CD4-positive, CD25-positive, alpha-beta regulatory T cell (primary cell): Measurements from ENCODE around the gene S100A10. TPM values are rescaled to one million over a fixed set of nuclear protein-coding genes. Genes with fewer than 3 reads are reported as not detected.

Source experiments
- ATAC-seq, 2 donors: fragments of 150-1000 bp; cut with Tn5 transposase; one replicate each; pipeline ENCODE4 v1.10.0; 2021; ENCODE audit warnings: low read depth in 2 of 2, moderate number of reproducible peaks in 2 of 2, moderate library complexity in 1 of 2
- DNase-seq, 3 donors: peaks; one replicate each; pipeline versions ENCODE4 v3.0.0 to v3.0.0-alpha.2; 2012 to 2022; ENCODE audit warnings: mixed read lengths in 1 of 3
- H3K27ac ChIP-seq: one replicate; pipeline ENCODE4 v1.7.0; 2013; ENCODE audit warnings: mild to moderate bottlenecking, low read length; ENCODE audit not compliant: insufficient read depth, poor library complexity, severe bottlenecking
- H3K27me3 ChIP-seq: one replicate; pipeline ENCODE4 v1.7.0; 2013; ENCODE audit warnings: low read length; ENCODE audit not compliant: control insufficient read depth, insufficient read depth
- H3K36me3 ChIP-seq: one replicate; pipeline ENCODE4 v1.7.0; 2013; ENCODE audit warnings: mild to moderate bottlenecking, low read length, moderate library complexity; ENCODE audit not compliant: control insufficient read depth, insufficient read depth
- H3K4me1 ChIP-seq: 2 replicates; pipeline ENCODE4 v1.7.0; 2013; ENCODE audit warnings: mild to moderate bottlenecking, low read length; ENCODE audit not compliant: insufficient read depth, control insufficient read depth, poor library complexity, severe bottlenecking
- H3K4me3 ChIP-seq: one replicate; pipeline ENCODE4 v1.7.0; 2013; ENCODE audit warnings: low read depth, mild to moderate bottlenecking, low read length, moderate library complexity
- H3K9me3 ChIP-seq, 2 experiments: 1 replicate in 1 of 2; 2 replicates in 1 of 2; pipeline ENCODE4 v1.7.0; 2013; ENCODE audit warnings: low read length in 2 of 2, mild to moderate bottlenecking in 1 of 2, moderate library complexity in 1 of 2; ENCODE audit not compliant: control insufficient read depth in 2 of 2
- H3K27ac Mint-ChIP-seq, 3 donors: one replicate each; pipeline ENCODE4 v1.8.0; 2020 to 2022; ENCODE audit warnings: mild to moderate bottlenecking in 3 of 3, mixed read lengths in 3 of 3, moderate library complexity in 2 of 3
- H3K27me3 Mint-ChIP-seq: one replicate; pipeline ENCODE4 v1.8.0; 2022; ENCODE audit warnings: mild to moderate bottlenecking, mixed read lengths
- H3K36me3 Mint-ChIP-seq: one replicate; pipeline ENCODE4 v1.8.0; 2020; ENCODE audit warnings: mixed read lengths
- H3K4me1 Mint-ChIP-seq, 4 donors: one replicate each; pipeline ENCODE4 v1.8.0; 2020 to 2022; ENCODE audit warnings: mixed read lengths in 4 of 4, mild to moderate bottlenecking in 1 of 4
- H3K4me3 Mint-ChIP-seq, 4 donors: one replicate each; pipeline ENCODE4 v1.8.0; 2020 to 2022; ENCODE audit warnings: mild to moderate bottlenecking in 4 of 4, mixed read lengths in 4 of 4, moderate library complexity in 3 of 4
- H3K9me3 Mint-ChIP-seq, 7 donors: one replicate each; pipeline ENCODE4 v1.8.0; 2020 to 2022; ENCODE audit warnings: mixed read lengths in 7 of 7, mild to moderate bottlenecking in 3 of 7, moderate library complexity in 2 of 7
- polyA plus RNA-seq, 4 donors: library from polyadenylated mRNA; unstranded; fragments of 300-500 nt; fragmentation: Illumina TruSeq; gene quantifications; one replicate each; pipeline ENCODE4 v1.2.3, GENCODE V29; 2021
- total RNA-seq: library from RNA; stranded (reverse); gene quantifications from one replicate; pipeline ENCODE4 v1.2.3, GENCODE V29; 2022

Gene S100A10
- total and polyA plus RNA-seq, 5 donors from 2014 or later = 405 to 1,844 (median 1,264) TPM

- H3K9me3 Mint-ChIP-seq = no peaks in the 10 kb centered on the region
- no peaks in the 10 kb centered on the region for H3K27me3 Mint-ChIP-seq
- no peak overlapping the region for H3K4me3 Mint-ChIP-seq
- DNase-seq = no peak
- H3K4me1 ChIP-seq = no peaks in the 10 kb centered on the region
- H3K36me3 ChIP-seq = peaks cover 2% of the 10 kb centered on the region
- peaks cover 0 to 24% (median 7%) of the 10 kb centered on the region in 4 donors for H3K4me1 Mint-ChIP-seq
- no peak overlapping the region for H3K4me3 ChIP-seq
- no peaks in the 10 kb centered on the region for H3K27me3 ChIP-seq
- ATAC-seq = no peak
- H3K27ac ChIP-seq = no peak overlapping the region
- H3K9me3 ChIP-seq = no peaks in the 10 kb centered on the region
- peaks cover 5% of the 10 kb centered on the region for H3K36me3 Mint-ChIP-seq
- no peak overlapping the region for H3K27ac Mint-ChIP-seq
Measured at GRCh38 chr1:151975311-151976014, 18.2 kb downstream of the S100A10 start.

GRCh38 chr1:151972542-151973248 lies 21.0 kb downstream of the S100A10 start:
- peak; percentile 73 to 78 for ATAC-seq
- H3K4me3 ChIP-seq = no peak overlapping the region
- no peaks in the 10 kb centered on the region for H3K27me3 Mint-ChIP-seq

GRCh38 chr1:151970626-151971025 lies 23.0 kb downstream of the S100A10 start:
- H3K4me1 Mint-ChIP-seq = peaks cover 8 to 29% (median 11%) of the 10 kb centered on the region in 4 donors
- no peak overlapping the region for H3K27ac Mint-ChIP-seq
- Histone ChIP-seq H3K27ac (no peak overlapping the region), H3K27me3 (no peaks in the 10 kb centered on the region), H3K4me3 (no peak overlapping the region), H3K4me1 (peaks cover 8% of the 10 kb centered on the region), H3K36me3 (no peaks in the 10 kb centered on the region), H3K9me3 (no peaks in the 10 kb centered on the region)
- H3K9me3 Mint-ChIP-seq = no peaks in the 10 kb centered on the region
- ATAC-seq (no peak), DNase-seq (no peak)
- H3K27me3 Mint-ChIP-seq = peaks cover 5% of the 10 kb centered on the region
- no peaks in the 10 kb centered on the region for H3K36me3 Mint-ChIP-seq
- H3K4me3 Mint-ChIP-seq = no peak overlapping the region

More at GRCh38 chr1:151972542-151973248, 21.0 kb downstream of the S100A10 start:
- Histone ChIP-seq H3K27me3 (no peaks in the 10 kb centered on the region), H3K36me3 (no peaks in the 10 kb centered on the region), H3K27ac (no peak overlapping the region), H3K9me3 (no peaks in the 10 kb centered on the region), H3K4me1 (peaks cover 8% of the 10 kb centered on the region)
- Mint-ChIP-seq H3K27ac (peak overlapping the region in 1 of 3 donors; percentile 48), H3K36me3 (no peaks in the 10 kb centered on the region), H3K4me1 (peaks cover 8 to 31% (median 10%) of the 10 kb centered on the region in 4 donors), H3K9me3 (no peaks in the 10 kb centered on the region), H3K4me3 (no peak overlapping the region)
- DNase-seq = peak in 1 of 3 donors; percentile 49

GRCh38 chr1:151970128-151970527 lies 23.5 kb downstream of the S100A10 start:
- Mint-ChIP-seq H3K4me1 (peaks cover 8 to 29% (median 11%) of the 10 kb centered on the region in 4 donors), H3K9me3 (no peaks in the 10 kb centered on the region), H3K4me3 (no peak overlapping the region), H3K27me3 (peaks cover 5% of the 10 kb centered on the region), H3K36me3 (no peaks in the 10 kb centered on the region), H3K27ac (no peak overlapping the region)
- no peaks in the 10 kb centered on the region for H3K36me3 ChIP-seq
- ATAC-seq (no peak), DNase-seq (no peak)
- H3K27ac ChIP-seq = no peak overlapping the region
- no peaks in the 10 kb centered on the region for H3K27me3 ChIP-seq
- H3K9me3 ChIP-seq = no peaks in the 10 kb centered on the region
- H3K4me3 ChIP-seq = no peak overlapping the region
- peaks cover 8% of the 10 kb centered on the region for H3K4me1 ChIP-seq

GRCh38 chr1:151968791-151969399 lies 24.8 kb downstream of the S100A10 start:
- H3K36me3 Mint-ChIP-seq = no peaks in the 10 kb centered on the region
- H3K9me3 ChIP-seq = no peaks in the 10 kb centered on the region
- peaks cover 8% of the 10 kb centered on the region for H3K4me1 ChIP-seq
- H3K4me3 ChIP-seq = no peak overlapping the region
- peaks cover 5% of the 10 kb centered on the region for H3K27me3 Mint-ChIP-seq
- peaks cover 8 to 25% (median 11%) of the 10 kb centered on the region in 4 donors for H3K4me1 Mint-ChIP-seq
- no peak for DNase-seq
- no peak overlapping the region for H3K4me3 Mint-ChIP-seq
- no peaks in the 10 kb centered on the region for H3K36me3 ChIP-seq
- H3K9me3 Mint-ChIP-seq = no peaks in the 10 kb centered on the region
- H3K27me3 ChIP-seq = no peaks in the 10 kb centered on the region
- ATAC-seq = no peak
- H3K27ac Mint-ChIP-seq = no peak overlapping the region
- H3K27ac ChIP-seq = no peak overlapping the region

GRCh38 chr1:151968058-151968457 lies 25.6 kb downstream of the S100A10 start:
- no peaks in the 10 kb centered on the region for H3K9me3 Mint-ChIP-seq
- ATAC-seq = peak; percentile 79 to 89
- no peak overlapping the region for H3K4me3 Mint-ChIP-seq
- Histone ChIP-seq H3K27ac (no peak overlapping the region), H3K4me3 (no peak overlapping the region), H3K9me3 (no peaks in the 10 kb centered on the region), H3K4me1 (peaks cover 8% of the 10 kb centered on the region), H3K27me3 (no peaks in the 10 kb centered on the region), H3K36me3 (no peaks in the 10 kb centered on the region)
- H3K27ac Mint-ChIP-seq = no peak overlapping the region
- peaks cover 5% of the 10 kb centered on the region for H3K27me3 Mint-ChIP-seq
- DNase-seq = peak; percentile 30 to 83 (median 75)
- no peaks in the 10 kb centered on the region for H3K36me3 Mint-ChIP-seq
- H3K4me1 Mint-ChIP-seq = peaks cover 8 to 22% (median 11%) of the 10 kb centered on the region in 4 donors

GRCh38 chr1:151967091-151967490 lies 26.6 kb downstream of the S100A10 start:
- H3K9me3 Mint-ChIP-seq = no peaks in the 10 kb centered on the region
- peaks cover 8% of the 10 kb centered on the region for H3K4me1 ChIP-seq
- ATAC-seq = no peak
- no peak overlapping the region for H3K27ac ChIP-seq
- no peaks in the 10 kb centered on the region for H3K36me3 ChIP-seq
- H3K36me3 Mint-ChIP-seq = no peaks in the 10 kb centered on the region
- H3K27ac Mint-ChIP-seq = peak overlapping the region in 1 of 3 donors; percentile 26
- no peaks in the 10 kb centered on the region for H3K27me3 ChIP-seq
- DNase-seq = no peak
- peaks cover 5% of the 10 kb centered on the region for H3K27me3 Mint-ChIP-seq
- peaks cover 5 to 15% (median 10%) of the 10 kb centered on the region in 4 donors for H3K4me1 Mint-ChIP-seq
- no peaks in the 10 kb centered on the region for H3K9me3 ChIP-seq
- no peak overlapping the region for H3K4me3 ChIP-seq
- H3K4me3 Mint-ChIP-seq = no peak overlapping the region
